ENCODE data around the gene CDCA3. TPM values are rescaled to one million over a fixed set of nuclear protein-coding genes. Genes with fewer than 3 reads are reported as not detected.
A peak's percentile ranks its signal among the peaks of the same experiment; 100 is the strongest.

CDCA3 gene
- total and polyA plus RNA-seq, 2 of the 13 experiments (the other 11 are each of a cell fraction or from before 2014, with no cell fraction given), result 32.7 to 56.5 TPM

GRCh38 chr12:6852651-6853354 lies 1.7 kb upstream of the CDCA3 start (continued):
- TF ChIP-seq ZSCAN21 (CRISPR knock-in tag; IDR thresholded peaks at IDR 0.05; ENCODE audit: borderline replicate concordance) (peak; percentile 54; the same call in 1 of the 2 replicates), THRA (CRISPR knock-in tag; IDR thresholded peaks at IDR 0.05; ENCODE audit: borderline replicate concordance) (no peak), ZNF446 (CRISPR knock-in tag; IDR thresholded peaks at IDR 0.05) (no peak), ZNF770 (CRISPR knock-in tag; IDR thresholded peaks at IDR 0.05) (no peak), MXI1 (IDR thresholded peaks at IDR 0.05; ENCODE audit: borderline replicate concordance, low read depth, low read length) (no peak), ZNF317 (CRISPR knock-in tag; IDR thresholded peaks at IDR 0.05) (no peak), RBM22 (optimal IDR thresholded peaks at IDR 0.05; ENCODE audit: low read length) (no peak), KAT2B (IDR thresholded peaks at IDR 0.05; ENCODE audit: borderline replicate concordance, low read depth, low read length) (no peak), NFE2L2 (IDR thresholded peaks at IDR 0.05; ENCODE audit: low read length) (no peak), ZHX2 (IDR thresholded peaks at IDR 0.05; ENCODE audit: low read depth) (no peak), ZHX2 (CRISPR knock-in tag; IDR thresholded peaks at IDR 0.05; ENCODE audit: borderline replicate concordance) (no peak), KDM5A (IDR thresholded peaks at IDR 0.05; ENCODE audit: borderline replicate concordance, low read length) (peak; percentile 26; the same call in 1 of the 2 replicates), WIZ (CRISPR knock-in tag; IDR thresholded peaks at IDR 0.05) (no peak), ZNF18 (CRISPR knock-in tag; IDR thresholded peaks at IDR 0.05; ENCODE audit: insufficient replicate concordance) (no peak), ZNF251 (CRISPR knock-in tag; IDR thresholded peaks at IDR 0.05) (no peak), XBP1 (CRISPR knock-in tag; IDR thresholded peaks at IDR 0.05) (no peak), ZNF572 (CRISPR knock-in tag; IDR thresholded peaks at IDR 0.05) (0 out of 2 replicates have a peak, but pooled peaks have one; percentile 2), HMG20B (CRISPR knock-in tag; conservative IDR thresholded peaks at IDR 0.05) (no peak), DMAP1 (CRISPR knock-in tag; IDR thresholded peaks at IDR 0.05) (no peak; the same call in 1 of the 2 replicates), RFXAP (CRISPR knock-in tag; IDR thresholded peaks at IDR 0.05; ENCODE audit: borderline replicate concordance) (no peak)

All from HepG2 (cell line).